Measurements from ENCODE around the gene PRKAR2B.

PRKAR2B gene

GRCh38 chr7:107158028-107158427 lies 113.5 kb downstream of the PRKAR2B start:
- no peak for DNase-seq (ENCODE audit: low read depth)

GRCh38 chr7:107160389-107160788 lies 115.9 kb downstream of the PRKAR2B start:
- DNase-seq (ENCODE audit: low read depth) = no peak

- DNase-seq (ENCODE audit: low read depth) = no peak
Observed at GRCh38 chr7:107161415-107161814, 116.9 kb downstream of the PRKAR2B start.

GRCh38 chr7:107162475-107162874 lies 118.0 kb downstream of the PRKAR2B start:
- DNase-seq (ENCODE audit: low read depth) = no peak

GRCh38 chr7:107164092-107164491 lies 119.6 kb downstream of the PRKAR2B start:
- no peak for DNase-seq (ENCODE audit: low read depth)

GRCh38 chr7:107165341-107165740 lies 120.8 kb downstream of the PRKAR2B start:
- DNase-seq (ENCODE audit: low read depth) = peak; percentile 9

- no peak for DNase-seq (ENCODE audit: low read depth)
Observed at GRCh38 chr7:107166736-107167426, 122.4 kb downstream of the PRKAR2B start.

- DNase-seq (ENCODE audit: low read depth) = peak; percentile 8
Observed at GRCh38 chr7:107167483-107168232, 123.2 kb downstream of the PRKAR2B start.

- DNase-seq (ENCODE audit: low read depth) = peak; percentile 97
Observed at GRCh38 chr7:107168233-107169119, 124.0 kb downstream of the PRKAR2B start, which contains the start of gene HBP1. Gene HBP1, plus strand, starts transcription at chr7:107169003. Its CDS starts 10,891 bp downstream, at chr7:107179894.

- DNase-seq (ENCODE audit: low read depth) = peak; percentile 82
Observed at GRCh38 chr7:107169120-107170050, 124.9 kb downstream of the PRKAR2B start.

- DNase-seq (ENCODE audit: low read depth) = no peak
Observed at GRCh38 chr7:107170051-107170915, 125.8 kb downstream of the PRKAR2B start.

GRCh38 chr7:107171496-107171895 lies 127.0 kb downstream of the PRKAR2B start:
- DNase-seq (ENCODE audit: low read depth) = no peak

- no peak for DNase-seq (ENCODE audit: low read depth)
Observed at GRCh38 chr7:107172276-107173032, 127.9 kb downstream of the PRKAR2B start.

- no peak for DNase-seq (ENCODE audit: low read depth)
Observed at GRCh38 chr7:107173191-107173590, 128.7 kb downstream of the PRKAR2B start.

- DNase-seq (ENCODE audit: low read depth) = no peak
Observed at GRCh38 chr7:107173691-107174406, 129.3 kb downstream of the PRKAR2B start.

GRCh38 chr7:107179326-107180164 lies 135.0 kb downstream of the PRKAR2B start:
- no peak for DNase-seq (ENCODE audit: low read depth)

- DNase-seq (ENCODE audit: low read depth) = no peak
Observed at GRCh38 chr7:107180378-107180777, 135.9 kb downstream of the PRKAR2B start.

GRCh38 chr7:107181172-107181571 lies 136.7 kb downstream of the PRKAR2B start:
- no peak for DNase-seq (ENCODE audit: low read depth)

Data from CMK (cell line).